Activated effector memory CD4-positive, alpha-beta T cell treated with Interleukin-2 at 50 U/mL for 16 hours (primary cell): ENCODE measurements around the gene CEP104.

Source experiments
- DNase-seq: peaks from one replicate; pipeline ENCODE4 v3.0.0-alpha.2; 2020

CEP104 gene

GRCh38 chr1:3864884-3865283 is 7.9 kb upstream of the CEP104 start:
- DNase-seq, result no peak

GRCh38 chr1:3863231-3863935 is 6.4 kb upstream of the CEP104 start:
- DNase-seq, result no peak

GRCh38 chr1:3858231-3858981 is 1.4 kb upstream of the CEP104 start:
- no peak for DNase-seq

GRCh38 chr1:3857791-3858129 is 749 bp upstream of the CEP104 start:
- no peak for DNase-seq

GRCh38 chr1:3852711-3853485 is 4.1 kb downstream of the CEP104 start:
- no peak for DNase-seq

GRCh38 chr1:3852091-3852490 is 4.9 kb downstream of the CEP104 start:
- no peak for DNase-seq

- no peak for DNase-seq
These were observed 5.7 kb downstream of the CEP104 start for GRCh38 chr1:3851292-3851691.

GRCh38 chr1:3850857-3851256 is 6.2 kb downstream of the CEP104 start:
- no peak for DNase-seq

GRCh38 chr1:3847081-3847480 is 9.9 kb downstream of the CEP104 start:
- no peak for DNase-seq

- no peak for DNase-seq
These were observed 10.5 kb downstream of the CEP104 start for GRCh38 chr1:3846541-3846940.

- no peak for DNase-seq
These were observed 14.1 kb downstream of the CEP104 start for GRCh38 chr1:3842912-3843311.

GRCh38 chr1:3841491-3841890 is 15.5 kb downstream of the CEP104 start:
- DNase-seq, result no peak

GRCh38 chr1:3838788-3839187 is 18.2 kb downstream of the CEP104 start:
- no peak for DNase-seq

- DNase-seq, result no peak
These were observed 19.3 kb downstream of the CEP104 start for GRCh38 chr1:3837685-3838084.

GRCh38 chr1:3837200-3837599 is 19.8 kb downstream of the CEP104 start:
- no peak for DNase-seq

- DNase-seq, result no peak
These were observed 20.6 kb downstream of the CEP104 start for GRCh38 chr1:3836421-3836820.

- DNase-seq, result no peak
These were observed 22.3 kb downstream of the CEP104 start for GRCh38 chr1:3834701-3835100.

- no peak for DNase-seq
These were observed 25.3 kb downstream of the CEP104 start for GRCh38 chr1:3831689-3832088.

GRCh38 chr1:3828391-3828790 is 28.6 kb downstream of the CEP104 start:
- DNase-seq, result no peak

GRCh38 chr1:3827813-3828307 is 29.2 kb downstream of the CEP104 start:
- no peak for DNase-seq

GRCh38 chr1:3825356-3825755 is 31.7 kb downstream of the CEP104 start:
- no peak for DNase-seq

GRCh38 chr1:3824650-3825049 is 32.4 kb downstream of the CEP104 start:
- no peak for DNase-seq

- no peak for DNase-seq
These were observed 34.6 kb downstream of the CEP104 start for GRCh38 chr1:3822421-3822820.

GRCh38 chr1:3821908-3822307 is 35.1 kb downstream of the CEP104 start:
- DNase-seq, result no peak
